ENCODE measurements around the gene C11orf58.

Gene C11orf58

GRCh38 chr11:16737818-16738192 is 642 bp upstream of the C11orf58 start:
- ChIA-PET CTCF (interaction anchor here (0.6 to 1.5 kb wide), 3 partner anchors 15 to 1831 kb away, joined by 3 to 4 read pairs (median 3); no protein-coding TSS in a partner anchor), POLR2A (interaction anchor here (1.5 kb wide), 1 partner anchor 12 kb away, joined by 5 read pairs; no protein-coding TSS in a partner anchor)
- no peak for DNase-seq (ENCODE audit: extremely low spot score)
- no peak for TF ChIP-seq CTCF (IDR thresholded peaks at IDR 0.05; ENCODE audit: control extremely low read depth, extremely low read depth, low read depth, missing control alignments)

GRCh38 chr11:16738947-16739815 is 734 bp downstream of the C11orf58 start:
- ChIA-PET POLR2A (interaction anchor here (1.5 kb wide), 1 partner anchor 11 kb away, joined by 5 read pairs; no protein-coding TSS in a partner anchor), CTCF (interaction anchor here (0.8 kb wide), 1 partner anchor 10 kb away, joined by 3 read pairs; no protein-coding TSS in a partner anchor)
- TF ChIP-seq CTCF (IDR thresholded peaks at IDR 0.05; ENCODE audit: control extremely low read depth, extremely low read depth, low read depth, missing control alignments), result no peak
- DNase-seq (ENCODE audit: extremely low spot score), result peak; percentile 11

GRCh38 chr11:16741473-16741872 is 3.0 kb downstream of the C11orf58 start:
- POLR2A ChIA-PET, result no interaction called here
- CTCF ChIA-PET, result interaction anchor here (1.7 kb wide), 1 partner anchor 9 kb away, joined by 8 read pairs; no protein-coding TSS in a partner anchor
- DNase-seq (ENCODE audit: extremely low spot score), result no peak
- TF ChIP-seq CTCF (IDR thresholded peaks at IDR 0.05; ENCODE audit: control extremely low read depth, extremely low read depth, low read depth, missing control alignments), result no peak

GRCh38 chr11:16743478-16743877 is 5.0 kb downstream of the C11orf58 start:
- ChIA-PET POLR2A (no interaction called here), CTCF (no interaction called here)
- TF ChIP-seq CTCF (IDR thresholded peaks at IDR 0.05; ENCODE audit: control extremely low read depth, extremely low read depth, low read depth, missing control alignments), result no peak
- DNase-seq (ENCODE audit: extremely low spot score), result no peak

GRCh38 chr11:16744128-16744725 is 5.8 kb downstream of the C11orf58 start:
- no peak for TF ChIP-seq CTCF (IDR thresholded peaks at IDR 0.05; ENCODE audit: control extremely low read depth, extremely low read depth, low read depth, missing control alignments)
- ChIA-PET CTCF (no interaction called here), POLR2A (no interaction called here)
- DNase-seq (ENCODE audit: extremely low spot score), result no peak

- CTCF ChIA-PET, result interaction anchor here (1.5 kb wide), 1 partner anchor 13 kb away, joined by 3 read pairs; no protein-coding TSS in a partner anchor
- POLR2A ChIA-PET, result no interaction called here
- TF ChIP-seq CTCF (IDR thresholded peaks at IDR 0.05; ENCODE audit: control extremely low read depth, extremely low read depth, low read depth, missing control alignments), result no peak
- DNase-seq (ENCODE audit: extremely low spot score), result no peak
Observed at GRCh38 chr11:16745950-16746605, 7.6 kb downstream of the C11orf58 start.

Measured in GM10248 (cell line).